GM12878 (cell line): ENCODE measurements around the gene SKAP1. TPM values are rescaled to one million over a fixed set of nuclear protein-coding genes. Genes with fewer than 3 reads are reported as not detected.

Source experiments
- ATF3 ChIP-seq: IDR thresholded peaks from 2 replicates; pipeline ENCODE4 v1.6.1; 2011; ENCODE audit warnings: low read depth, mild to moderate bottlenecking, low read length, moderate library complexity, borderline replicate concordance; ENCODE audit errors: extremely low read depth
- BACH1 ChIP-seq: fragments of 450-650 bp; IDR thresholded peaks from 2 replicates; pipeline ENCODE4 v1.6.1; 2017; ENCODE audit warnings: mild to moderate bottlenecking, borderline replicate concordance
- BCL11A ChIP-seq: IDR thresholded peaks from 2 replicates; pipeline ENCODE4 v1.6.1; 2011; ENCODE audit warnings: low read depth, low read length
- BCLAF1 ChIP-seq: fragments of 450-650 bp; IDR thresholded peaks from 2 replicates; pipeline ENCODE4 v1.6.1; 2017; ENCODE audit warnings: antibody characterized with exemption, mild to moderate bottlenecking, moderate library complexity
- BHLHE40 ChIP-seq, 2 experiments: fragments of 450-650 bp in 1 of 2; IDR thresholded peaks; 2 replicates each; pipeline ENCODE4 v1.6.1; 2011 to 2017; ENCODE audit warnings: low read depth in 2 of 2, borderline replicate concordance in 1 of 2, improper control_type of control experiment in 1 of 2, low read length in 1 of 2, mild to moderate bottlenecking in 1 of 2
- CREB1 ChIP-seq: IDR thresholded peaks from 2 replicates; pipeline ENCODE4 v1.6.1; 2012; ENCODE audit warnings: low read depth, mild to moderate bottlenecking, inconsistent platforms
- GATAD2B ChIP-seq: fragments of 450-650 bp; conservative IDR thresholded peaks from 2 replicates; pipeline ENCODE4 v1.6.1; 2017; ENCODE audit warnings: low read depth, mild to moderate bottlenecking, moderate library complexity
- HDAC2 ChIP-seq: fragments of 200-600 bp; sonication (generic); IDR thresholded peaks from 2 replicates; pipeline ENCODE4 v1.6.1; 2017
- HDAC6 ChIP-seq: fragments of 200-600 bp; sonication (generic); IDR thresholded peaks from one replicate; pipeline ENCODE4 v1.8.0; 2017; ENCODE audit warnings: antibody characterized with exemption; ENCODE audit not compliant: unreplicated experiment
- IKZF1 ChIP-seq: fragments of 450-650 bp; conservative IDR thresholded peaks from 2 replicates; pipeline ENCODE4 v1.6.1; 2017; ENCODE audit warnings: antibody characterized with exemption, mild to moderate bottlenecking
- MLLT1 ChIP-seq: fragments of 450-650 bp; IDR thresholded peaks from 2 replicates; pipeline ENCODE4 v1.6.1; 2016; ENCODE audit warnings: mild to moderate bottlenecking
- NBN ChIP-seq: fragments of 450-650 bp; IDR thresholded peaks from 2 replicates; pipeline ENCODE4 v1.6.1; 2016
- NFYA ChIP-seq: IDR thresholded peaks from 2 replicates; pipeline ENCODE4 v1.6.1; 2011; ENCODE audit warnings: low read depth, mild to moderate bottlenecking, low read length, improper control_type of control experiment, borderline replicate concordance
- PBX3 ChIP-seq: IDR thresholded peaks from 2 replicates; pipeline ENCODE4 v1.6.1; 2011; ENCODE audit warnings: mild to moderate bottlenecking, low read depth, low read length, moderate library complexity; ENCODE audit not compliant: insufficient replicate concordance
- POLR2A ChIP-seq: IDR thresholded peaks from 2 replicates; pipeline ENCODE4 v1.6.1; 2011; ENCODE audit warnings: low read depth, mild to moderate bottlenecking, low read length
- POU2F2 ChIP-seq: IDR thresholded peaks from 3 replicates; pipeline ENCODE4 v1.6.1; 2011; ENCODE audit warnings: low read depth, mild to moderate bottlenecking, low read length, borderline replicate concordance
- RUNX3 ChIP-seq: IDR thresholded peaks from 2 replicates; pipeline ENCODE4 v1.6.1; 2012; ENCODE audit warnings: low read length, inconsistent platforms
- SIN3A ChIP-seq: IDR thresholded peaks from 2 replicates; pipeline ENCODE4 v1.6.1; 2012; ENCODE audit warnings: low read depth, low read length, improper control_type of control experiment
- SIX5 ChIP-seq: IDR thresholded peaks from 2 replicates; pipeline ENCODE4 v1.6.1; 2011; ENCODE audit warnings: mild to moderate bottlenecking, low read depth, low read length, moderate library complexity; ENCODE audit not compliant: severe bottlenecking
- SMAD5 ChIP-seq: IDR thresholded peaks from 2 replicates; pipeline ENCODE4 v1.6.1; 2016; ENCODE audit warnings: antibody characterized with exemption, low read depth
- WRNIP1 ChIP-seq: IDR thresholded peaks from 2 replicates; pipeline ENCODE4 v1.6.1; 2011; ENCODE audit warnings: low read depth, low read length, improper control_type of control experiment, borderline replicate concordance
- polyA plus RNA-seq, 11 experiments: library from polyadenylated mRNA; depleted of rRNA in 4 of 11; unstranded in 6 of 11; stranded (reverse) in 5 of 11; fragments of >200 nt; fragmentation: Nextera tagmentation in 4 of 11; fragmentation: Illumina TruSeq in 1 of 11; extraction: Ambion mirVana in 4 of 11; extraction: Trizol in 1 of 11; gene quantifications; 1 replicate in 1 of 11; 2 replicates in 10 of 11; pipeline versions ENCODE4 v1.2.1 to v1.2.3, GENCODE V29; 2011 to 2016; ENCODE audit warnings: inconsistent platforms in 2 of 11, missing spikeins in 2 of 11, low read depth in 1 of 11
- total RNA-seq, 4 experiments: library from RNA; depleted of rRNA in 3 of 4; stranded (reverse); fragments of >200 nt in 3 of 4; fragmentation: Illumina TruSeq in 1 of 4; extraction: Trizol in 1 of 4; gene quantifications; 2 replicates each; pipeline versions ENCODE4 v1.2.1 to v1.2.3, GENCODE V29; 2013 to 2021
- TF ChIP-seq, protein P1 (sequence below): IDR thresholded peaks from 2 replicates; pipeline ENCODE4 v1.6.1; 2011; ENCODE audit warnings: borderline replicate concordance, low read depth, mild to moderate bottlenecking, moderate library complexity, low read length; ENCODE audit not compliant: insufficient read depth, poor library complexity, severe bottlenecking

SKAP1 gene
- total and polyA plus RNA-seq, 10 of the 15 experiments (the other 5 are each of a cell fraction or from before 2014, with no cell fraction given) = 17.1 to 97.6 (median 35.9) TPM

- TF ChIP-seq BCLAF1 (no peak), MLLT1 (peak; percentile 46; the same call in 1 of the 2 replicates), NFYA (no peak), CREB1 (peak; percentile 8; the same call in 1 of the 2 replicates), ATF3 (no peak), WRNIP1 (no peak), SMAD5 (no peak), BCL11A (no peak), POU2F2 (peak; percentile 5; the same call in 1 of the 3 replicates), PBX3 (no peak), RUNX3 (peak; percentile 24; the same call in 1 of the 2 replicates), POLR2A (peak; percentile 55; the same call in 1 of the 2 replicates), BHLHE40 (IDR thresholded peaks at IDR 0.05; ENCODE audit: borderline replicate concordance in 1 of 2, low read depth in 2 of 2, low read length in 1 of 2) (0 out of 4 replicates have a peak, but pooled peaks of 1 of the 2 experiments have one; percentile 28), IKZF1 (no peak), SIN3A (peak; percentile 59; the same call in 1 of the 2 replicates), NBN (0 out of 2 replicates have a peak, but pooled peaks have one; percentile 41), HDAC6 (no peak), HDAC2 (no peak), GATAD2B (0 out of 2 replicates have a peak, but pooled peaks have one; percentile 27), SIX5 (no peak), BACH1 (no peak)
- TF ChIP-seq, protein P1, sequence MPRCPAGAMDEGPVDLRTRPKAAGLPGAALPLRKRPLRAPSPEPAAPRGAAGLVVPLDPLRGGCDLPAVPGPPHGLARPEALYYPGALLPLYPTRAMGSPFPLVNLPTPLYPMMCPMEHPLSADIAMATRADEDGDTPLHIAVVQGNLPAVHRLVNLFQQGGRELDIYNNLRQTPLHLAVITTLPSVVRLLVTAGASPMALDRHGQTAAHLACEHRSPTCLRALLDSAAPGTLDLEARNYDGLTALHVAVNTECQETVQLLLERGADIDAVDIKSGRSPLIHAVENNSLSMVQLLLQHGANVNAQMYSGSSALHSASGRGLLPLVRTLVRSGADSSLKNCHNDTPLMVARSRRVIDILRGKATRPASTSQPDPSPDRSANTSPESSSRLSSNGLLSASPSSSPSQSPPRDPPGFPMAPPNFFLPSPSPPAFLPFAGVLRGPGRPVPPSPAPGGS = peak; percentile 64
- TF ChIP-seq, all 136 proteins: peak for 14
These were observed 316.8 kb downstream of the SKAP1 start (continued) for GRCh38 chr17:48113201-48113676.
